Right lobe of liver (tissue), 6 donors: ENCODE data around the gene PCK2. TPM values are rescaled to one million over a fixed set of nuclear protein-coding genes. Genes with fewer than 3 reads are reported as not detected.

Experiments
- ATAC-seq, 4 donors: fragments of 200-7000 bp; cut with Tn5 transposase; one replicate each; pipeline ENCODE4 v1.9.1; 2020; ENCODE audit warnings: mild to moderate bottlenecking in 4 of 4, moderate library complexity in 4 of 4
- DNase-seq, 3 donors: peaks; one replicate each; pipeline ENCODE4 v3.0.0-alpha.2; 2020
- H3K27ac ChIP-seq, 3 donors: fragments of 200-600 bp; one replicate each; pipeline ENCODE4 v1.8.0; 2022
- H3K27me3 ChIP-seq, 2 donors: fragments of 200-600 bp; one replicate each; pipeline ENCODE4 v1.8.0; 2022
- H3K36me3 ChIP-seq, 4 donors: fragments of 200-600 bp; sonication (generic) in 1 of 4; one replicate each; pipeline versions ENCODE4 v1.5.1 to v1.8.0; 2017 to 2022; ENCODE audit warnings: control low read depth in 1 of 4
- H3K4me1 ChIP-seq, 4 donors: fragments of 200-600 bp; sonication (generic) in 1 of 4; one replicate each; pipeline versions ENCODE4 v1.5.1 to v1.8.0; 2017 to 2022; ENCODE audit warnings: control low read depth in 1 of 4
- H3K4me3 ChIP-seq, 3 donors: fragments of 200-600 bp; one replicate each; pipeline ENCODE4 v1.8.0; 2022
- H3K9me3 ChIP-seq, 4 donors: fragments of 200-600 bp; sonication (generic) in 1 of 4; one replicate each; pipeline versions ENCODE4 v1.5.1 to v1.8.0; 2017 to 2022; ENCODE audit warnings: control low read depth in 1 of 4
- POLR2A ChIP-seq: fragments of 450-650 bp; IDR thresholded peaks from one replicate; pipeline ENCODE4 v1.6.1; 2017; ENCODE audit warnings: antibody characterized with exemption, mild to moderate bottlenecking
- WGBS: methylation state at CpG from one replicate; pipeline ENCODE4 v1.1.6; 2018; ENCODE audit warnings: low coverage, low lambda C conversion rate; ENCODE audit not compliant: insufficient coverage; ENCODE audit errors: missing lambda C conversion rate; 5-methylcytosine and 5-hydroxymethylcytosine counted together
- intact Hi-C, 2 donors: fragments of 100-400 bp; cut with DNase I; formaldehyde crosslinking; loops; one replicate each; pipeline versions ENCODE4 v1.11.2 to v1.14.1; 2022
- total RNA-seq, 6 experiments: library from RNA; depleted of rRNA in 2 of 6; stranded (reverse); fragments of >200 nt in 2 of 6; fragmentation: NEBNext Ultra II Directional in 3 of 6; extraction: Animal tissue kit (Norgen Biotek cat#: 25700) in 3 of 6; gene quantifications; one replicate each; pipeline versions ENCODE4 v1.1.0 to v1.2.4, GENCODE V29; 2016 to 2023
- TF ChIP-seq, protein P1 (sequence below), 4 donors: fragments of 200-600 bp in 3 of 4; fragments of 450-650 bp in 1 of 4; IDR thresholded peaks; one replicate each; pipeline versions ENCODE4 v1.5.1 to v1.8.0; 2016 to 2022; ENCODE audit warnings: antibody characterized with exemption in 4 of 4, mild to moderate bottlenecking in 2 of 4
- donor health status: DM: no; HTN: yes; CAD: no.
- donor health status: DM: no; HTN: no; CAD: no.
- donor health status: DM: no; HTN: no; CAD: no.
- donor health status: DM: no; HTN: yes; CAD: no.
- donor health status: DM: no; HTN: yes; CAD: no.

The PCK2 gene
- total RNA-seq, 6 experiments from 2014 or later = 124 to 615 (median 240) TPM

DNA sequence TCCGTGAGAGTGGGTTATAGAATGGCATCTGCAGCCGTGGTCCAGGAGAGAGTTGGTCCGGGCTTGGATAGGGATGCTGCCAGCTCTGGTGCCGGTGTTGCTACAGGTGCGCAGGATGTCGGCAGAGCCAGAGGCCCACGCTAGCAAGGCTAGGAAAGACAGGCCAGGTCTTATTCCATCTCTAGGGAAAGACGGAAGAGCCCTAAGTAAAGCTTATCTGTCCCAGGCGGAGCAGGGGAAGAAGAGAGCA lies 41.4 kb downstream of the PCK2 start:
- Histone ChIP-seq H3K27me3 (no peaks in the 10 kb centered on the region), H3K27ac (peak overlapping the region in 2 of 3 donors; percentile 62 to 94), H3K9me3 (no peaks in the 10 kb centered on the region), H3K36me3 (peaks cover 0 to 21% (median 4%) of the 10 kb centered on the region in 4 donors), H3K4me3 (peak overlapping the region; percentile 95 to 99 (median 98)), H3K4me1 (peaks cover 0 to 57% (median 17%) of the 10 kb centered on the region in 4 donors)
- 2% methylated on average over 5 of the region's 9 CpGs for WGBS
- intact Hi-C loops = no loop called here
- TF ChIP-seq, protein P1, sequence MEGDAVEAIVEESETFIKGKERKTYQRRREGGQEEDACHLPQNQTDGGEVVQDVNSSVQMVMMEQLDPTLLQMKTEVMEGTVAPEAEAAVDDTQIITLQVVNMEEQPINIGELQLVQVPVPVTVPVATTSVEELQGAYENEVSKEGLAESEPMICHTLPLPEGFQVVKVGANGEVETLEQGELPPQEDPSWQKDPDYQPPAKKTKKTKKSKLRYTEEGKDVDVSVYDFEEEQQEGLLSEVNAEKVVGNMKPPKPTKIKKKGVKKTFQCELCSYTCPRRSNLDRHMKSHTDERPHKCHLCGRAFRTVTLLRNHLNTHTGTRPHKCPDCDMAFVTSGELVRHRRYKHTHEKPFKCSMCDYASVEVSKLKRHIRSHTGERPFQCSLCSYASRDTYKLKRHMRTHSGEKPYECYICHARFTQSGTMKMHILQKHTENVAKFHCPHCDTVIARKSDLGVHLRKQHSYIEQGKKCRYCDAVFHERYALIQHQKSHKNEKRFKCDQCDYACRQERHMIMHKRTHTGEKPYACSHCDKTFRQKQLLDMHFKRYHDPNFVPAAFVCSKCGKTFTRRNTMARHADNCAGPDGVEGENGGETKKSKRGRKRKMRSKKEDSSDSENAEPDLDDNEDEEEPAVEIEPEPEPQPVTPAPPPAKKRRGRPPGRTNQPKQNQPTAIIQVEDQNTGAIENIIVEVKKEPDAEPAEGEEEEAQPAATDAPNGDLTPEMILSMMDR (IDR thresholded peaks at IDR 0.05) = no peak
- TF ChIP-seq POLR2A = no peak
- no peak for ATAC-seq
- no peak for DNase-seq

DNA sequence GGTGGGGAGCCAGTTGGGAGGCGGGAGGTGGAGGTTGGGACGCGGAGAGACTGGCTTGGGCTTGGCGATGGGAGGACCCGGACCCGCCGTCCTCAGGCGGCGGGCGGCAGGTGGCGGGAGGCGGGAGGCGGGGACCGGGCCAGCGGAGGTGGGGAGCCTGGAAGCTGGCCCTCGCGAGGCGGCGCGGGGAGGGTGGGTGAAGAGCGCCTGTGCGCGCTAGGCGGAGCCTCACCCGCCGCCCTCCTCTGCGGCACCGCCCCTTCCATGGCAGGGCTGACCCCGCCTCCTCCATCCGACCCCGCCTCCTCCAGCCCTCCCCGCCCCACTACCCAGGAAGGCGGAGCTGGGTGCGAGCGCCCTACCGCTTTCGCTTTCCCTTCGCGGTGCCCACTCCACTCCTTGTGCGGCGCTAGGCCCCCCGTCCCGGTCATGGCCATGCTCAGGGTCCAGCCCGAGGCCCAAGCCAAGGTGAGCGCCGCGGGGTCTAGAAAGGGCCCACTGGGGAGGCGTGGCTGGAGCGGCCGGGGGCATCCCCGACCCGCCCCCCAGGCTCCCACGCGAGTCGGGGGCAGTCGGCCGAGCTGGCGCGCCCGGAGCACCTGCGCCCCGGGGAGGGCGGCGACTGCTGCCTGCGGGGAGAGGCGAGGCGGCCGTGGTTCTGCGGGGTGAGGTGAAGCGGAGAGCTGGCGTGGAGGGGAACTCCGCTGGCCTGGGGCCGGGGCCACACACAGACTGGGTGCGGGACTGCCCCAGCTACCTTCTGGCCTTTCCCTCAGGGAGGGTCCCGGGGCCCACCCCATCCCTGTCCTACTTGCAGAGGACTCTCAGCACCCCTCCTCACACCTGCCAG lies 41.9 kb downstream of the PCK2 start, which contains the start of gene PSME1:
Gene PSME1 (plus strand): TSS at position 361 of the 850 bp plus-strand sequence. CDS start 69 bp downstream, at position 430.
- intact Hi-C loops = no loop called here
- Histone ChIP-seq H3K4me1 (peaks cover 0 to 52% (median 13%) of the 10 kb centered on the region in 4 donors), H3K4me3 (peak within 1 kb of the TSS; percentile 95 to 99 (median 98)), H3K27ac (peak within 1 kb of the TSS; percentile 87 to 98 (median 94)), H3K9me3 (no peaks in the 10 kb centered on the region), H3K36me3 (peaks cover 0 to 21% (median 4%) of the 10 kb centered on the region in 4 donors), H3K27me3 (no peaks in the 10 kb centered on the region)
- peak; percentile 97 to 98 (median 98) for DNase-seq
- TF ChIP-seq POLR2A = peak; percentile 34
- TF ChIP-seq, protein P1 (IDR thresholded peaks at IDR 0.05) = peak in 1 of 4 donors; percentile 12
- WGBS = 0% methylated on average over 11 of the region's 75 CpGs
- ATAC-seq = peak; percentile 90 to 97 (median 94)

DNA sequence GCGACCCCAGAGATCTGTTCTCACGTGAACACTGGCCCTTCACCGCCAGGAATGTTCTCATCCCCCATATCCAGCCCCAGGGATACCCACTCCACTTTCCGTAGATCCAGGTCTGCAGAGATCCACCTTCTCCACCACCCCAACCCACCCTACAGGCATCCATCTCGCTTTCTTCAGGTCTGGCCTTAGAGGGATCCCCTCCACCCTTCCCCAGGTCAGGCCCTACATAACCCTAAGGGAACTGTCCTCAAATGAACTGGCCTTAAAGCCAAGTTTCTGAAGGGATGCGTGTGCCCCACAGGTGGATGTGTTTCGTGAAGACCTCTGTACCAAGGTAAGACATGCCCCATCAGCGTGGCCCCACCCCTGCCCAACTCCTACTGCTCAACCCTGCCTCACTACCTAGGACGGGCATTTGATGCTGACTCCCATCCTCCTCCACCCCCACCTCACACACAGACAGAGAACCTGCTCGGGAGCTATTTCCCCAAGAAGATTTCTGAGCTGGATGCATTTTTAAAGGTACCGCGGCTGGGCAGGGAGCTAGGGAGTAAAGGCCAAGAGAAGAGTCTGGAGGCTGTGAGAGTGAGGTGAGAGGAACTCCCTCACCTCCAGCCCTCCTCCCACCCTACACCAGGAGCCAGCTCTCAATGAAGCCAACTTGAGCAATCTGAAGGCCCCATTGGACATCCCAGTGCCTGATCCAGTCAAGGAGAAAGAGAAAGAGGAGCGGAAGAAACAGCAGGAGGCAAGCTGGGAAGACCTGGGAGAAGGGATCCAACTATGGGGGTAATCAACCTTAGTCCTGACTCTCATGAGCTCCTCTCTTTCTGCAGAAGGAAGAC lies 42.8 kb downstream of the PCK2 start:
- DNase-seq = no peak
- WGBS = 19% methylated on average over 11 of the region's 13 CpGs
- Histone ChIP-seq H3K36me3 (peaks cover 0 to 21% (median 4%) of the 10 kb centered on the region in 4 donors), H3K27me3 (no peaks in the 10 kb centered on the region), H3K27ac (peak overlapping the region; percentile 87 to 98 (median 94)), H3K9me3 (no peaks in the 10 kb centered on the region), H3K4me3 (peak overlapping the region; percentile 95 to 99 (median 98)), H3K4me1 (peaks cover 0 to 44% (median 9%) of the 10 kb centered on the region in 4 donors)
- TF ChIP-seq, protein P1 (IDR thresholded peaks at IDR 0.05) = no peak
- no peak for TF ChIP-seq POLR2A
- intact Hi-C loops = no loop called here
- no peak for ATAC-seq

DNA sequence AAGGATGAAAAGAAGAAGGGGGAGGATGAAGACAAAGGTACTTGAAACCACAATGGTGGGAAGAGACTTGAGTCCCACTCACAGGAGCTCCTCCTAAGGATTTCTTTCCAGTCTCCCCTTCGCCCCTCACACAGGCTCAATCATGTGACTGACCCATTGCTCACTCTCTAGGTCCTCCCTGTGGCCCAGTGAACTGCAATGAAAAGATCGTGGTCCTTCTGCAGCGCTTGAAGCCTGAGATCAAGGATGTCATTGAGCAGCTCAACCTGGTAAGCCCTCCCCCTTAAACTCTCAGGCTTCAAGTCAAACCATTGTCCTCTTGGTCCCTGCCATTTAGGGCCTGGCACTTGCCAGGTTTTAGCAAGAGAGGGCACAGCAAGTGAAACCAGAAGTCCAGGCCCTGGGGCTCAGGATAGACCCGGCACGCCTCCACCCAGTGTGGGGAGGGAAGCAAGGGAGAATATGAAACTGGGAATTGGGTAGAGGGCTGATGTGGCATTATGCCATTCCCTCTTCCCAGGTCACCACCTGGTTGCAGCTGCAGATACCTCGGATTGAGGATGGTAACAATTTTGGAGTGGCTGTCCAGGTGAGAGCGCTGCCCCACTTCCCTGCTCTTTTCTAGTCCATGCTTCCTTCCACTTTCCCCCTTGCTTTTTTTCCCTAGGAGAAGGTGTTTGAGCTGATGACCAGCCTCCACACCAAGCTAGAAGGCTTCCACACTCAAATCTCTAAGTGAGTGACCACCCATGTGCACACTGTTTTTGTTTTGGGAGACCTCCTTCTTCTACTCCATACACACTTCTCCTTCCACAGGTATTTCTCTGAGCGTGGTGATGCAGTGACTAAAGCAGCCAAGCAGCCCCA lies 43.7 kb downstream of the PCK2 start:
- intact Hi-C loops = no loop called here
- 83% methylated on average over 4 of the region's 8 CpGs for WGBS
- Histone ChIP-seq H3K4me3 (no peak overlapping the region), H3K36me3 (peaks cover 0 to 21% (median 4%) of the 10 kb centered on the region in 4 donors), H3K9me3 (no peaks in the 10 kb centered on the region), H3K4me1 (peaks cover 0 to 41% (median 7%) of the 10 kb centered on the region in 4 donors), H3K27me3 (no peaks in the 10 kb centered on the region), H3K27ac (no peak overlapping the region)
- no peak for ATAC-seq
- TF ChIP-seq POLR2A = no peak
- TF ChIP-seq, protein P1 (IDR thresholded peaks at IDR 0.05) = no peak
- DNase-seq = no peak
